Measurements from ENCODE around the gene SYNPR. TPM values are rescaled to one million over a fixed set of nuclear protein-coding genes. Genes with fewer than 3 reads are reported as not detected.

The SYNPR gene
- total RNA-seq, 1 experiment from 2014 or later = 0.85 TPM

GRCh38 chr3:63500196-63500595 lies 222.1 kb downstream of the SYNPR start (continued):
- TF ChIP-seq E2F4 (CRISPR knock-in tag; IDR thresholded peaks at IDR 0.05; ENCODE audit: borderline replicate concordance, low read depth) = no peak
- no peak for TF ChIP-seq ELF4 (CRISPR knock-in tag; IDR thresholded peaks at IDR 0.05; ENCODE audit: low read depth)
- no peak for TF ChIP-seq NFATC4 (CRISPR knock-in tag; IDR thresholded peaks at IDR 0.05)
- no peak for TF ChIP-seq ZNF317 (CRISPR knock-in tag; IDR thresholded peaks at IDR 0.05; ENCODE audit: borderline replicate concordance, low read depth)
- TF ChIP-seq PRDM15 (CRISPR knock-in tag; IDR thresholded peaks at IDR 0.05) = no peak
- no peak for TF ChIP-seq OVOL2 (CRISPR knock-in tag; IDR thresholded peaks at IDR 0.05; ENCODE audit: borderline replicate concordance)

GRCh38 chr3:63508305-63508704 lies 230.2 kb downstream of the SYNPR start:
- no peak for DNase-seq (ENCODE audit: low spot score)
- CTCF ChIA-PET = no interaction called here
- TF ChIP-seq MLX (CRISPR knock-in tag; IDR thresholded peaks at IDR 0.05) (no peak), FOXK1 (CRISPR knock-in tag; IDR thresholded peaks at IDR 0.05) (no peak), ESRRA (CRISPR knock-in tag; IDR thresholded peaks at IDR 0.05; ENCODE audit: borderline replicate concordance) (no peak), IRF1 (CRISPR knock-in tag; IDR thresholded peaks at IDR 0.05) (no peak), JUN (CRISPR knock-in tag; IDR thresholded peaks at IDR 0.05) (no peak), CBFB (CRISPR knock-in tag; IDR thresholded peaks at IDR 0.05; ENCODE audit: low read depth) (no peak), MXD4 (CRISPR knock-in tag; IDR thresholded peaks at IDR 0.05; ENCODE audit: borderline replicate concordance) (no peak), TEAD4 (CRISPR knock-in tag; IDR thresholded peaks at IDR 0.05) (no peak), GTF2I (CRISPR knock-in tag; conservative IDR thresholded peaks at IDR 0.05) (no peak), JAZF1 (CRISPR knock-in tag; IDR thresholded peaks at IDR 0.05) (no peak), STAT6 (CRISPR knock-in tag; conservative IDR thresholded peaks at IDR 0.05; ENCODE audit: low read depth) (no peak), ZNF671 (CRISPR knock-in tag; IDR thresholded peaks at IDR 0.05) (no peak), TP53 (CRISPR knock-in tag; IDR thresholded peaks at IDR 0.05) (no peak)
- H3K9me3 Mint-ChIP-seq = peaks cover 4% of the 10 kb centered on the region
- no peak overlapping the region for H3K4me3 Mint-ChIP-seq
- POLR2A ChIA-PET = no interaction called here
- H3K27ac Mint-ChIP-seq = no peak overlapping the region
- H3K36me3 Mint-ChIP-seq = no peaks in the 10 kb centered on the region
- ATAC-seq = no peak
- H3K4me1 Mint-ChIP-seq = peaks cover 33% of the 10 kb centered on the region
- H3K27me3 Mint-ChIP-seq (ENCODE audit: low read depth) = no peaks in the 10 kb centered on the region

All from WTC11 (cell line).